Peyer's patch (tissue), 4 donors: ENCODE measurements around the gene RGL1.

Source experiments
- POLR2A ChIP-seq, 2 donors: fragments of 450-650 bp; IDR thresholded peaks; one replicate each; pipeline ENCODE4 v1.5.1; 2017; ENCODE audit warnings: antibody characterized with exemption in 2 of 2, mild to moderate bottlenecking in 2 of 2, moderate library complexity in 2 of 2
- TF ChIP-seq, protein P1 (sequence below), 6 experiments: fragments of 450-650 bp in 4 of 6; fragments of 200-600 bp in 2 of 6; sonication (generic) in 1 of 6; IDR thresholded peaks; one replicate each; pipeline ENCODE4 v1.5.1; 2017 to 2019; ENCODE audit warnings: antibody characterized with exemption in 6 of 6, mild to moderate bottlenecking in 3 of 6, moderate library complexity in 1 of 6

- TF ChIP-seq, protein P1, sequence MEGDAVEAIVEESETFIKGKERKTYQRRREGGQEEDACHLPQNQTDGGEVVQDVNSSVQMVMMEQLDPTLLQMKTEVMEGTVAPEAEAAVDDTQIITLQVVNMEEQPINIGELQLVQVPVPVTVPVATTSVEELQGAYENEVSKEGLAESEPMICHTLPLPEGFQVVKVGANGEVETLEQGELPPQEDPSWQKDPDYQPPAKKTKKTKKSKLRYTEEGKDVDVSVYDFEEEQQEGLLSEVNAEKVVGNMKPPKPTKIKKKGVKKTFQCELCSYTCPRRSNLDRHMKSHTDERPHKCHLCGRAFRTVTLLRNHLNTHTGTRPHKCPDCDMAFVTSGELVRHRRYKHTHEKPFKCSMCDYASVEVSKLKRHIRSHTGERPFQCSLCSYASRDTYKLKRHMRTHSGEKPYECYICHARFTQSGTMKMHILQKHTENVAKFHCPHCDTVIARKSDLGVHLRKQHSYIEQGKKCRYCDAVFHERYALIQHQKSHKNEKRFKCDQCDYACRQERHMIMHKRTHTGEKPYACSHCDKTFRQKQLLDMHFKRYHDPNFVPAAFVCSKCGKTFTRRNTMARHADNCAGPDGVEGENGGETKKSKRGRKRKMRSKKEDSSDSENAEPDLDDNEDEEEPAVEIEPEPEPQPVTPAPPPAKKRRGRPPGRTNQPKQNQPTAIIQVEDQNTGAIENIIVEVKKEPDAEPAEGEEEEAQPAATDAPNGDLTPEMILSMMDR (IDR thresholded peaks at IDR 0.05): no peak
- TF ChIP-seq POLR2A (IDR thresholded peaks at IDR 0.05): no peak
These were observed 111.7 kb downstream of the RGL1 start for GRCh38 chr1:183916574-183916973.
